ENCODE results near the gene ZNHIT1.
"Not testable (repeated sequence)": the region's sequence is repeated elsewhere in the genome, so short reads cannot be mapped to it uniquely, and the experiment has no call there.

ZNHIT1 gene

DNA sequence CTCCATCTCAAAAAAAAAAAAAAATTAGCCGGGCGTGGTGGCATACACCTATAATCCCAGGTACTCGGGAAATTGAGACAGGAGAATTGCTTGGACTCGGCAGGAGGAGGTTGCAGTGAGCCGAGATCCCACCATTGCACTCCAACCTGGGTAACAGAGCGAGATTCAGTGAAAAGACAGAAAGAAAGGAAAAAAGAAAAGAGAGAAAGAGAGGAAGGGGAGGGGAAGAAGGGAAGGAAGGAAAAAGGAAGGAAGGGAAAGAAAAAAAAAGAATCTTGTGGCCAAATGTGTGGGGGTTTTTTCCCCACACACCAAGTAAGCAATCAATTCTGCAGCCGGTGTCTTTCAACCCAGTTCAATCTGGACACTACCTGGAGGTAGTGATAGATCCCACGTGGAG is 28.9 kb upstream of the ZNHIT1 start:
- no peak for DNase-seq

GRCh38 chr7:101195884-101196283 is 22.1 kb upstream of the ZNHIT1 start:
- no peak for DNase-seq

DNA sequence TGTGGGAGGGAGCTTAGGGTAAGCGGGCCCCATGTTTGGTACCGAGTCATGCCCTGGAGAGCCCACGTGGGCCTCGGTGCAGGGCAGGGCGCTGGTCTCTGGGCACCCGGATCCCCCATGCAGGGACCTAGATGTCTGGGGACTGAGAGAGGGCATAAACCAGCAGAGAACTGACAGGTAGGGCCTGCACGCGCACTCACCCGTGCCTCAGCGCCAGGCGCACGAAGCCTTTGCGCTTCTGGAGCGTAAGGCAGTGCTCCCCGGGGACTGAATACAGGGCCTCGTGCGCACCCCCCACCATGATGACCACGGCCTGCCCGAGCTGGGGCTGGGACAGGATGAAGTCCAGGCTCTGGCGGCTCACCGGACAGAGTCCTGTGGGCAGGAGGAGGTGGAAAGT is 20.0 kb upstream of the ZNHIT1 start:
- DNase-seq, result no peak

DNA sequence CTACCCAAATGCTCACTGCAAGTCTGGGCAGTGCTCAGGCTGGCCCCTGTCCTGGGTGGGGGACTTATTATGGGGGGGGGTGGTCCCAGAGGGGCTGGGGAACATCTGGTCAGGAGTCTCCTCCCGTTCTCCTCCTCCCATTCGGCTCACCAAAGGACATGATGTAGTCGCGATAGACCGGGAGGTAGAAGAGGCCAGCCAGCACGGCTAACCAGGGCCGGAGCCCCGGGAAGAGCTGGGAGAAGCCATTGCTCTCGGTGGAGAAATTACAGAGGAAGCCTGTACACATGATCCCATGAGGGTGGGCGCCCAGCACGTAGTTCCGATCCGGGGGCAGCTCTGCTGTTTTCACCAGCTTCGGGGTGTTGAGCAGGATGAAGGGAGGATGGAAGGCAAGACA is 19.5 kb upstream of the ZNHIT1 start:
- DNase-seq, result no peak

DNA sequence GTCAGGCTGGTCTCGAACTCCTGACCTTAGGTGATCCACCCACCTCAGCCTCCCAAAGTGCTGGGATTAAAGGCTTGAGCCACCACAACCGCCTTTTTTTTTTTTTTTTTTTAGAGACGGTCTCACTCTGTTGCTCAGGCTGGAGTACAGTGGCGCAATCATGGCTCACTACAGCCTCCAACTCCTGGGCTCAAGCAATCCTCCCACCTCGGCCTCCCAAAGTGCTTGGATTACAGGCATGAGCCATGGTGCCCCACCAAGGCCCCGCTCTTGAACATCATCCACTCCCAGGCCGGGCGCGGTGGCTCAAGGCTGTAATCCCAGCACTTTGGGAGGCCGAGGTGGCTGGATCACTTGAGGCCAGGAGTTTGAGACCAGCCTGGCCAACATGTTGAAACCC is 18.4 kb upstream of the ZNHIT1 start:
- DNase-seq, result not testable (repeated sequence)

DNA sequence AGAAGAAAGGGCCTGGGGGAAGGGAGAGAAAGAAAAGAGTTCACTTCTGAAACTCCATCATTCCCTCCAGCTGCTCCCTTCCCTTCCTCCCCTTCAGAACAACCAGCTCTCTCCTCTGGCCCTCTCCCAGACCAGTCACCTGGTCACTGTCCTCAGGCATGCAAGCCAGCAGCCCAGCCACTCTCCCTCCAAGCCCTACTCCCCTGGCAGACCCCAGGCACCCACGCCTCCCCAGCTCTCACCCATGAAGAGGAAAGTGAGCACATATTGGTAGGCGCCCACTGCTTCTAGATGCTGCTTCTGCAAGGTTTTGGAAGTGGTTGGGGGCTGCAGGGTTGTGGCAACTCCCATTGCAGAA is 17.5 kb upstream of the ZNHIT1 start:
- no peak for DNase-seq

DNA sequence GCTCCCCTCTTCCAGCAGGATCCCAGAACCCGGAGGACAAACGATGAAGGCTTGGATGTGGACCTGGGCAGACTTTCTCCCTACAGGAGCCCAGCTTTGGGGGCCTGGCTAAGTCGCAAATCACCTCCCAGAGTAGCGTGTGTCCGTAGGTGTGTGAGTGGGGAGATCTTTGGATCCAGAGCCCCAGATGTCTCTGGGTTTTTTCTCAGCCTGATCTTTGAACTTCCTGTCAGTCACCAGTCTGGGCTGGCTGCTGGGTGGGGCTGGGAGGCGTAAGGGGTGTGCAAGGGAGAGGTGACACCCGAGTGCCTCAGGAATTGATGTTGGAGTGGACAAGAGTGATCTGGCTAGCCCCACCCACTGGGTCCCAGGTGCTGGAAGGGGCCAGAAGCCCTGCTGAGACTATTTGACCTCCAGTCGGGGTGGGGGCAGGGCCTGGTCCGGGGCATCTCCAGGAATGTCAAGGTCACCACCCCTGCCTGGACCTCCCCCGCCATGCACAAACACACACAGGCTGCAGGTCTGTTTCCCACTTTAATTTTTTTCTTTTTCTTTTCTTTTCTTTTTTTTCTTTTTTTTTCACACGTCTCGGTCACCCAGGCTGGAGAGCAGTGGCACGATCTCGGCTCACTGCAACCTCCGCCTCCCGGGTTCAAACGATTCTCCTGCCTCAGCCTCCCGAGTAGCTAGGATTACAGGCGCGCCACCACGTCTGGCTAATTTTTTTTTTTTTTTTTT is 16.9 kb upstream of the ZNHIT1 start, which contains the start of gene MOGAT3:
TSS of gene MOGAT3 (minus strand) at position 175 of the 738 bp plus-strand sequence. CDS start 182 bp downstream, outside the sequence.
- no peak for DNase-seq

- no peak for DNase-seq
These were observed 16.0 kb upstream of the ZNHIT1 start for GRCh38 chr7:101201695-101202602.

- no peak for DNase-seq
These were observed 15.4 kb upstream of the ZNHIT1 start for GRCh38 chr7:101202603-101202918.

- DNase-seq, result not testable (repeated sequence)
These were observed 13.9 kb upstream of the ZNHIT1 start for GRCh38 chr7:101203740-101204738.

DNA sequence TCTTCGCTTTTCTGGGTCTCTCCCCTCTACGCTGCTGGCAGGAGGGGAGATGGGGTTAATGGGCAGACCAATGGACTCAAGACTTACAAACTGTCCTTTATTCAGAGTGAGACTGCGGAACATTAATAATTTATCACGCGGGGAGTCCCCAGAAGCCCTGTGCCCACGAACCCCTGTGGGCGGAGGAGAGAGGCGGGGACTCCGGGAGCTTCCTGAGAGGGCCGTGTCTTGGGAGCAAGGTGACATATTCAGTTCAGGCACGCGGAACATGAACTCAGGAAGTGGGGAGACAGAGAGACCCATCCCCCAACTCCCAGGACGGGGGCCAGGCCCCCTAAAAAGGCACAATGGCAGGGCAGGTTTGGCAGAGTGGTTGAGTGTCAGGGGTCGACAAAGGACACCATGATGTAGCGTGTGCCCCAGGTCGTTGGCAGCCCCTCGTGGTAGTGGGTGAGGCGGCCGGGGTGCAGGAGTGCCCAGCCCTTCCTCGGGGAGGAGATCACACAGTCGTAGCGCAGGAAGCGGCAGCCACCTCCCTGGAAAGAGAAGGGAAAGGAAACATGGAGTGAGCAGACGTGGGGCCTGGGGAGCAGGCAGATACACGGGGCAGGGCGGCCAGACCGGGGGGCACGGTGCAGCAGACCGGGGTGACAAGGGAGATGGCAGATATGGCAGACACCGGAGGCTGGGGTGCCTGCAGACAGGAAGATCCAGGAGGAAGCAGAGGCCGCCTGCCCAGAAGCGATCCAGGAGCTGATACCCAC is 11.9 kb upstream of the ZNHIT1 start:
- DNase-seq, result no peak

DNA sequence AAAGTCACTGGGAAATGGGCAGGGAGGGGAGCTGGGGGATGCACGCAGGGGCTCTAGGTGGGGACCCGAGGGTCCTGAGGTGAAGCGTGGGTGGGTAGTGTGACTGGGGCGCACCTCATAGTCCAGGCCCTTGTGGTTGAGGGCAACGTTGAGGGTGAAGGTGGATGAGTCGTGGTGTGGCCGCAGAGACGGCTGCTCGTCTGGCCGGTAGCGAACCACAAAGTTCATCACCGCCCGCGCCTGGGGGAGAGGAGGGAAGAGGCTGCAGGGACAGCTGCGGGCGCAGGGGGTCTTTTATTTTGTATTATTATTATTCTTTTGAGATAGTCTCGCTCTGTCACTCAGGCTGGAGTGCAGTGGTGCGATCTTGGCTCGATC is 11.3 kb upstream of the ZNHIT1 start:
- no peak for DNase-seq

GRCh38 chr7:101207459-101207858 is 10.5 kb upstream of the ZNHIT1 start:
- DNase-seq, result no peak

DNA sequence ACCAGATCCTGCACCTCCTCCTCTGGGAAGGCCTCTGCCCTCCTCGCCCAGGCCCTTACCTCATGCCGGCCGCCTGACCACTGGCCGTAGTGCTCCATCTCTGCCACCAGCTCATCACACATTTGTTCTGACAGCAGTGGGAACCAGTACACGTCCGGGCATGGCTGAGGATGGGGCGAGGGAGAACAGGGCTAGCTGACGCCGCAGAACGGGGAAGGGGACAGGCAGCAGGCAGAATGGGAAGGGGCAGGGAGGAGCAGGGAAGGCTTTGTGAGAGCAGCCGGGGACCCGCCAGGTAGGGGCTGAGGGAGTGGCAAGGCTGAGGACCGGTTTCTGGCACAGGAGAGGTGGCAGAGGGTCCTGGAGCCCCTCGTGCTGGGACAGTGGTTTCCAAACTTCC is 9.2 kb upstream of the ZNHIT1 start:
- DNase-seq, result no peak

DNA sequence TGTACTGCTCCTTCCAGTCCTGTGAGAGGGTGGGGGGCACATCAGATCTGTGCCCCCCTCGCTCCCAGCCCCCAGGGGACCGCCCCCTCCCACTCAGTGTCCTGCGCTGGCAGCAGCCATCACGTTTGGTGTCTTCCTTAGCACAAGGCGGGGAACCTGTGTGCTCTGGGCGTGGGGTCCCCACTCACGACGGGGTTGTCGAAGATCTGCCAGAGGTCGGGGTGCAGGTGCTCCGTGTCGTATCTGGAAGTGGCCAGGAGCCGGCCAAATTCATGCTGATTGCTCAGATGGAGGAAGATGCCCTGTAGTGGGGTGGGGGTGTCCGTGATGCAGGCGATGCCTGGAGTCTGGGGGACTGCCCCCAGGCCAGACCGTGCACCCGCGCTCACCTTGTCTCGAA is 7.8 kb upstream of the ZNHIT1 start:
- DNase-seq, result no peak

GRCh38 chr7:101211501-101211900 is 6.5 kb upstream of the ZNHIT1 start:
- no peak for DNase-seq

- DNase-seq, result no peak
These were observed 6.0 kb upstream of the ZNHIT1 start for GRCh38 chr7:101212014-101212413.

- DNase-seq, result no peak
These were observed 1.7 kb upstream of the ZNHIT1 start for GRCh38 chr7:101216001-101216859.

- DNase-seq, result no peak
These were observed 1.0 kb upstream of the ZNHIT1 start for GRCh38 chr7:101216860-101217387.

- DNase-seq, result no peak
These were observed 516 bp downstream of the ZNHIT1 start for GRCh38 chr7:101218236-101219125.

All from SW 1271 (cell line).